GM13976 (cell line): ENCODE results near the gene GPATCH11.

Source experiments
- DNase-seq: peaks from one replicate; pipeline ENCODE4 v3.0.0; 2012; ENCODE audit warnings: low spot score
- CTCF ChIP-seq: IDR thresholded peaks from 2 replicates; pipeline ENCODE4 v1.5.1; 2012; ENCODE audit warnings: borderline replicate concordance, mild to moderate bottlenecking; ENCODE audit not compliant: insufficient read depth; ENCODE audit errors: extremely low read depth, missing control alignments, control extremely low read depth
- in situ Hi-C: fragments of 300-500 bp; cut with MboI; formaldehyde crosslinking; loops from one replicate; pipeline ENCODE4 v1.12.0; 2022; ENCODE audit warnings: low sequenced_read_pairs, mixed read lengths, inconsistent platforms; ENCODE audit not compliant: unreplicated experiment

Gene GPATCH11

GRCh38 chr2:37061013-37061711 lies 23.2 kb upstream of the GPATCH11 start:
- TF ChIP-seq CTCF = no peak
- no peak for DNase-seq
- in situ Hi-C loops = no loop called here

DNA sequence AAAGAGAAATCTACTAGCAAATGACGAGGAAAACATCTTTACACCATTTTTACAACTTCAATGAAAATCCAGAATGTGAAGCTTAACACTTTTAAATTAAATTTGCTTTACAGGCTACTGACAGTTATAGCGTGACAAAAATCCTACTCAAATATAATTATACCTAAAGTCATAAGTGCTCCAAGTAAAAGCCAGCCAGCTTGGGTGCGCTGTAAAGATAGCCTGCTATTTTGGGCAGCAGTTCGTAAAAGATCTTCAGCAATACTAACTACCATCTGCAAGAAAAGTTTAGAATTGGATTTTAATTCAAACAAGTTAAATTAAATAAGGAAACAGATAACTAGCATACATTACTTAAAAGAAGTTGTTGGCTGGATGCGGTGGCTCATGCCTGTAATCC lies 22.5 kb upstream of the GPATCH11 start:
- DNase-seq = no peak
- in situ Hi-C loops = no loop called here
- TF ChIP-seq CTCF = no peak

- no peak for DNase-seq
- no peak for TF ChIP-seq CTCF
- in situ Hi-C loops = no loop called here
Observed at GRCh38 chr2:37068686-37069085, 15.6 kb upstream of the GPATCH11 start.

DNA sequence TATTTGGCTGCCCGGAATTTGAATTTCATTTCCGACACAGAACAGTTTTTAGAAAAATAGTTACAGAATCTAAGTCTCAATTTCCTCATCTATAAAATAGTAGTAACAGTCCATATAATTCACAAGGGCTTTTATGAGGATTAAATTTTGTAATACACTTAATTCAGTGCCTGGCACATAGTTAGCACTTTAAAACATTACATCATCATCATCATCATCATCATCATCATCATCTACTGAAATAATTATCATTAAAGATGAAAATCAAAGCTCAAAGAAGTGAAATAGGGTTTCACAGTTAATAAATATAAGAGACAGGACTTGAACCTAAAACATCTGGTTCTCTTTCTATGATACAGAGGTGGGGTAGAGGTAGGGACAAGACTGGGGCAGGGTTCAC lies 13.4 kb upstream of the GPATCH11 start:
- in situ Hi-C loops = no loop called here
- no peak for DNase-seq
- TF ChIP-seq CTCF = no peak

DNA sequence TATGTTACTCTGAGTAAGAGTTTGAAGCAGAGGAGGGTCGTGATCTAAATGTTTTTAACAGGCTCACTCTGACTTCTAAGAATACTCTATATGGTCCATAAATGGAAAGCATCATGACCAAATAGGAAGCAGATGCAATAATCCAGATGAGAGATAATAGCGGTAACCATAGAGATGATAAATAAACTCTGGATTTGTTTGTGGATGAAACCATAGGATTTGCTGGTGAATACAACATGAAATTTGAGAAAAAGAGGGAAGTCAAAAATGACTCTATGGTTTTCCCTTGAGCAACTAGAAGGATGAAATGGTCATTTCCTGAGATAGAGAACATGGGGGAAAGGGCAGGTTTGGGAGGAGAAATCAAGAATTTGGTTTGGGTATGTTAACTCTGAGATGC lies 4.1 kb upstream of the GPATCH11 start:
- TF ChIP-seq CTCF = no peak
- no peak for DNase-seq
- in situ Hi-C loops = no loop called here

- TF ChIP-seq CTCF = no peak
- in situ Hi-C loops = no loop called here
Observed at GRCh38 chr2:37080689-37081088, 3.6 kb upstream of the GPATCH11 start.

More at GRCh38 chr2:37080689-37081088, 3.6 kb upstream of the GPATCH11 start:
- no peak for DNase-seq
